Measurements from ENCODE around the gene PSD2.

The PSD2 gene

DNA sequence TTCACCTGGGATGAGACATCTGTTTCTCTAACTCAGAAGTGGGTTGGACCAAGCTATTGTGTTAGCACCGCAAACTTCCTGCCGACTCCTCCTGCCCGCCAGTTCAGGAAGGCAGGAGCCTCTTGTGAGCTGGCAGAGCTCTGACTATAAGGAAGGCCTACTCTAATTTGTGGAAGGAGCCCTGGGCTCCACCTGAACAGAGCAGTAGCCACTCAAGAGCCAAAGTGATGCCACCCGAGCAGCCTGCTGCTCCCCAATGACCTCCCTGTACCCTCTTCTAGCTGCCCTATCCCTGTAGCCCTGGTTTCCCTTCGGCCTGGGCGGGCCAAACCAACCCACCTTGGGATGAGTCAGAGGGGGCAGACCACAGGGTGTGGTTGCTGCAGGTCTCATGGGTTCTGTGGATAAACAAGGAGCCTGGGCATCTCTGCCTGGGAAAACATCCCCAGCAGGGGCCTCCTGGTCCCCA lies 81.6 kb downstream of the PSD2 start:
- DNase-seq = no peak
- TF ChIP-seq POLR2A (IDR thresholded peaks at IDR 0.05; ENCODE audit: low read length) (no peak), GATA1 (IDR thresholded peaks at IDR 0.05; ENCODE audit: low read depth, low read length) (no peak)

- TF ChIP-seq GATA1 (IDR thresholded peaks at IDR 0.05; ENCODE audit: low read depth, low read length) = no peak
- no peak for TF ChIP-seq POLR2A (IDR thresholded peaks at IDR 0.05; ENCODE audit: low read length)
- no peak for DNase-seq
Observed at GRCh38 chr5:139878093-139878492, 82.5 kb downstream of the PSD2 start.

- DNase-seq = no peak
- no peak for TF ChIP-seq POLR2A (IDR thresholded peaks at IDR 0.05; ENCODE audit: low read length)
- TF ChIP-seq GATA1 (IDR thresholded peaks at IDR 0.05; ENCODE audit: low read depth, low read length) = no peak
Observed at GRCh38 chr5:139880416-139881142, 85.0 kb downstream of the PSD2 start.

DNA sequence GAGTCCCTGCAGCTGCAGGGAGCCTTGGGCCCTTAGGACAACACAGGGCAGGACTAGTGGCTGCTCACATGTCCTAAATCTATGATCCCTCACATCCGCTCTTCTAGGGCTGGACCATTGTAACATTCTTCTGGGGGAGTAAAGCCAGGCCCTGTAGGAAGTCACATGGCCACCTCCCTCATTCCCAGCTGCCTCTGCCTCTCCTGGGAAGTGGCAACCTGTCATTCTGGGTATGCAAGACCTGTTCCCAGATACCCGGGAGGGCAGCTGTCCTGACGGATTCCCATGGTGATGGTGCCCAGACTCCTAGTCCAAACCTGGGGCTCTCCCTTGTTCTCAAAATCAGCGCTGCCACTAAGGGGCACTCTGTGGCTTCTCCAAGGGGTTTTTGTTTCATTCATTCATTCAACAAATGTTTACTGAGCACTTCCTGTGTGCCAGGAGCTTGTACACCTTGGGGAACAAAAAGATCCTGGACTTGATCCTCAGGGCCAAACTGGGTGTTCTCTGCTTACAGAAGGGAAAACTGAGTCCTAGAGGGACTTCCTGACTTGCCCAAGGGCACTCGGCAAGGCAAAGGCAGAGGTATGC lies 85.6 kb downstream of the PSD2 start:
- no peak for TF ChIP-seq POLR2A (IDR thresholded peaks at IDR 0.05; ENCODE audit: low read length)
- TF ChIP-seq GATA1 (IDR thresholded peaks at IDR 0.05; ENCODE audit: low read depth, low read length) = no peak

GRCh38 chr5:139882316-139882715 lies 86.7 kb downstream of the PSD2 start:
- DNase-seq = no peak

More for the DNA sequence above, 85.6 kb downstream of the PSD2 start:
- DNase-seq = no peak

DNA sequence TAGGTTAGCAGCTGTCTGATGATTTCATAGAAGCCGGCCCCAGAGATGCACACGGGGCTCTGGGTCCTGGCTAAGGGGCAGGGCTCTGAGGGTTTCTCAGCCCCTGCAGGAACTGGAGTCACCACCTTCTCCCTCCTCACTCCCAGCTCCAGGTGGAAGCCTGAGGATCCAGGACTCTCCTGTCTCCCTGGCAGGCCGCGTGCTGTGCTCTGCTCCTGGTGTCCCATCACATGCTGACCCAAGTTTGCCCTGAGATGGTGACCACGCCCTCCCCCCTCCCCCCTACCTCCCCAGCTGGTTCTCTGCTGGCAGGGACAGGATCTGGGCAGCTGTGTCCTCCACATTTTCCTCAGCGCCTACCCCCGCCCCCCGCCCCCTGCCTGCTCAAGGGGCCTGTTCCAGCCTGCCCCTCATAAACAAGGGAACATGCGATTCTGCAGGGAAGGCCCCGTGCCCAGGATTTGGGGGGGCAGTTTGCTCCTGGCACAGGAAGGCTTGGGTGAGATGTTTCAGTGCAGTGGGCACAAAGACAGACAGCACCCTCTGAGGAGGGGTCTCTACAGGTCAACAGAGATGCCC lies 87.4 kb downstream of the PSD2 start:
- no peak for TF ChIP-seq POLR2A (IDR thresholded peaks at IDR 0.05; ENCODE audit: low read length)
- no peak for TF ChIP-seq GATA1 (IDR thresholded peaks at IDR 0.05; ENCODE audit: low read depth, low read length)
- DNase-seq = no peak

More at GRCh38 chr5:139882316-139882715, 86.7 kb downstream of the PSD2 start:
- TF ChIP-seq POLR2A (IDR thresholded peaks at IDR 0.05; ENCODE audit: low read length) (no peak), GATA1 (IDR thresholded peaks at IDR 0.05; ENCODE audit: low read depth, low read length) (no peak)

DNA sequence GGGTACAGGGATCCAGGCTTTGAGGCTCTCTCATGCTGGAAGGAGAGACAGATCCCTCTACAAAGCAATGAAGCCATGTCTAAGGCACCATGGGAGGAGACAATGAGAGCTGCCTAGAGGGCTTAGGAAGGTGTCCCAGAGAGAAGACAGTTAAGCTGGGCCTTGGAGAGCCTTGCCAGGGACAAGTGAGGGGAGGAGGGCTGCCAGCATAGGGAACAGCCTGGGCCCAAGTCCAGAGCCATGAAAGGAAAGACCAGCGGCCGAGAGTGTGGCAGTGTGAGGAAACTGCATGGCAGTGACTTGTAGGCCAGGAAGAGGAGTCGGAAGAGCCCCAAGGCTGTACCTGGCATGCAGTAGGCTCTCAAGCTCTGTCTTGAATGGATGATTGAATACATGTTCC lies 88.5 kb downstream of the PSD2 start:
- no peak for DNase-seq
- TF ChIP-seq POLR2A (IDR thresholded peaks at IDR 0.05; ENCODE audit: low read length) (no peak), GATA1 (IDR thresholded peaks at IDR 0.05; ENCODE audit: low read depth, low read length) (no peak)

- no peak for DNase-seq
- TF ChIP-seq POLR2A (IDR thresholded peaks at IDR 0.05; ENCODE audit: low read length) (no peak), GATA1 (IDR thresholded peaks at IDR 0.05; ENCODE audit: low read depth, low read length) (no peak)
Observed at GRCh38 chr5:139884734-139885133, 89.1 kb downstream of the PSD2 start.

GRCh38 chr5:139885172-139885856 lies 89.7 kb downstream of the PSD2 start:
- TF ChIP-seq POLR2A (IDR thresholded peaks at IDR 0.05; ENCODE audit: low read length) = no peak
- no peak for TF ChIP-seq GATA1 (IDR thresholded peaks at IDR 0.05; ENCODE audit: low read depth, low read length)
- DNase-seq = no peak

- TF ChIP-seq GATA1 (IDR thresholded peaks at IDR 0.05; ENCODE audit: low read depth, low read length) (no peak), POLR2A (IDR thresholded peaks at IDR 0.05; ENCODE audit: low read length) (no peak)
Observed at GRCh38 chr5:139885857-139886208, 90.2 kb downstream of the PSD2 start.

GRCh38 chr5:139886213-139886612 lies 90.6 kb downstream of the PSD2 start:
- DNase-seq = no peak
- TF ChIP-seq GATA1 (IDR thresholded peaks at IDR 0.05; ENCODE audit: low read depth, low read length) (no peak), POLR2A (IDR thresholded peaks at IDR 0.05; ENCODE audit: low read length) (no peak)

More at GRCh38 chr5:139885857-139886208, 90.2 kb downstream of the PSD2 start:
- no peak for DNase-seq

DNA sequence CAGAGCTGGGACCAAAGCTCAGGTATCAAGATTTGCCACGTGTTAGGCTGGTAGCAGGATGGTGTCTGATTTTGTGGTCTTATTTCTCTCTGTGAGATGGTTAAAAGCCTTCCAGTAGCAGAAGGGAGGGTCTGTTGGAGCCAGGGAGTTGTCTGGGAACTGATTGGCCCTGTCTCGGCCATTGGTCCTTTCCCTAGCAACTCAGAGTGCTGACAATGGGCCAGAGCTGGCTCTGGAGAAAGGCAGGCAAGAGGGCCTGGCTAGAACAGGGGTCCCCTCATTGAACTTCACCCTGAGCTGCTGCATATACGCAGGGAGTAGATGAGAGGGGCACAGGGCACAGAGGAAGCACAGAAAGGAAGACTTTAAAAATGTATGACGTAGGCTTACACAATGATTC lies 92.8 kb downstream of the PSD2 start:
- DNase-seq = no peak
- no peak for TF ChIP-seq GATA1 (IDR thresholded peaks at IDR 0.05; ENCODE audit: low read depth, low read length)
- TF ChIP-seq POLR2A (IDR thresholded peaks at IDR 0.05; ENCODE audit: low read length) = no peak

DNA sequence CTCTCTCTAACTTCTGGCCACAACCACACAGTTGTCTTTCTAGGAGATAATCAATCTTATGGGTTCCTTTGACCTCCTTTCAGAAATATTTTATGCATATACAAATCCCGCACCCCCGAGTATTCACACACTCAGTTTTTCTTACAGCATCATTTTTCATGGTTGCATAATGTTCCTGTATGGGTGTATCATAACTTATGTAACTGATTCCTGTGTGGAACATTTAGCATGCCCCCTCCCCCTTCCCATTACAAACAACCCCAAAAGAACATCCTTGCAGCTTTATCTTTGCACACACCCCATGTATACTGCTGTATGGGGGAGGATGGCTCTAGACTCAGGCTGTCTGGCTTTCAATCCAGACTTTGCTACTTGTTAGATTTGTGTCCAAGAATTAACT lies 93.8 kb downstream of the PSD2 start:
- no peak for DNase-seq
- no peak for TF ChIP-seq POLR2A (IDR thresholded peaks at IDR 0.05; ENCODE audit: low read length)
- no peak for TF ChIP-seq GATA1 (IDR thresholded peaks at IDR 0.05; ENCODE audit: low read depth, low read length)

- TF ChIP-seq POLR2A (IDR thresholded peaks at IDR 0.05; ENCODE audit: low read length) = no peak
- TF ChIP-seq GATA1 (IDR thresholded peaks at IDR 0.05; ENCODE audit: low read depth, low read length) = no peak
- no peak for DNase-seq
Observed at GRCh38 chr5:139893873-139894272, 98.3 kb downstream of the PSD2 start.

Measured in erythroblast (primary cell).